ENCODE data around the gene GABBR2. TPM values are rescaled to one million over a fixed set of nuclear protein-coding genes. Genes with fewer than 3 reads are reported as not detected.

GABBR2 gene
- 3.2 and 3.7 TPM in 2 replicates for total RNA-seq (2011; cell fraction: chromatin; rRNA removed; ENCODE audit: low replicate concordance)
- total RNA-seq (2011; cell fraction: nucleolus; rRNA removed), result 1.2 and 1.3 TPM in 2 replicates
- total RNA-seq (2011; cell fraction: nucleoplasm; rRNA removed), result 1.9 and 4.7 TPM in 2 replicates
- total RNA-seq (2014; rRNA removed) (0.27 and 0.33 TPM in 2 replicates), total RNA-seq (2014; rRNA removed; fragmentation: Illumina TruSeq; extraction: Trizol) (0.18 and 0.29 TPM in 2 replicates), total RNA-seq (2015; rRNA removed; fragmentation: Illumina TruSeq; extraction: Trizol) (0.29 and 0.41 TPM in 2 replicates), total RNA-seq (2021) (0.42 and 0.47 TPM in 2 replicates), polyA plus RNA-seq (2011; rRNA removed) (0.27 and 0.32 TPM in 2 replicates), polyA plus RNA-seq (2014; fragmentation: Illumina TruSeq; extraction: Trizol) (0.36 and 0.53 TPM in 2 replicates), polyA plus RNA-seq (2014; fragmentation: Nextera tagmentation; extraction: Ambion mirVana) (1 to 10 TPM in 1 of 2 experiments, under 1 TPM in 1; 0.15 to 1.9 TPM), polyA plus RNA-seq (2014; rRNA removed) (0.32 and 1.1 TPM in 2 replicates), polyA minus RNA-seq (2011; rRNA and poly(A)+ RNA removed) (0.30 and 1.1 TPM in 2 replicates), Bru-seq, nascent RNA (percentile 31 among the genes with signal in this experiment), BruChase-seq, experiment 1, labeled RNA remaining after a 2-hour chase (percentile 26 among the genes with signal in this experiment), BruChase-seq, experiment 2, labeled RNA remaining after a 6-hour chase (percentile 24 among the genes with signal in this experiment)
- 0.04 and 0.82 TPM in 2 replicates for polyA plus RNA-seq (2011; cell fraction: cytosol; rRNA removed)
- 0.29 and 0.77 TPM in 2 replicates for polyA plus RNA-seq (2011; cell fraction: nucleus; rRNA removed)
- polyA plus RNA-seq (2012), result 0.40 and 0.44 TPM in 2 replicates
- 0.38 and 2.5 TPM in 2 replicates for polyA minus RNA-seq (2011; cell fraction: cytosol; rRNA and poly(A)+ RNA removed)
- 1.1 and 1.7 TPM in 2 replicates for polyA minus RNA-seq (2011; cell fraction: nucleus; rRNA and poly(A)+ RNA removed)
- long read RNA-seq, experiment 1, partial matches to known transcripts, result 0 of 3 reads
- long read RNA-seq, experiment 1, other reads (novel, unspliced or antisense), result 3 of 3 reads
- long read RNA-seq, experiment 2, partial matches to known transcripts, result 0 of 1 reads
- long read RNA-seq, experiment 2, other reads (novel, unspliced or antisense), result 1 of 1 reads
- long read RNA-seq, experiment 3, result 0 reads

GRCh38 chr9:98708933-98709911 lies at the start of gene GABBR2:
TSS of gene GABBR2 (minus strand) at chr9:98708935. CDS start at chr9:98708737, 198 bp downstream.
- Histone ChIP-seq H3K4me2 (ENCODE audit: insufficient read depth, low read length) (no peak within 1 kb of the TSS; the same call in 1 of the 2 replicates), H2AFZ (ENCODE audit: low read depth, low read length) (no peak within 1 kb of the TSS; the same call in 1 of the 2 replicates), H3K9me3 (replicated peaks; ENCODE audit: control insufficient read depth, insufficient read depth, low read depth, low read length) (no peaks in the 10 kb centered on the region), H3K4me1 (replicated peaks in 1 of 2; ENCODE audit: control insufficient read depth in 2 of 2, insufficient read depth in 2 of 2, low read length in 2 of 2) (peaks cover 0 to 31% of the 10 kb centered on the region in 2 experiments; a peak in 3 of 5 replicates), H3K4me3 (peak within 1 kb of the TSS; percentile 31), H3K9me1 (ENCODE audit: control insufficient read depth, insufficient read depth, low read length) (no peaks in the 10 kb centered on the region), H3K27me3 (ENCODE audit: control insufficient read depth in 2 of 2, insufficient read depth in 2 of 2, low read length in 2 of 2) (peaks cover 21 to 50% of the 10 kb centered on the region in 2 experiments), H3K27ac (ENCODE audit: extremely low read depth, low read depth, low read length) (no peak within 1 kb of the TSS), H3K36me3 (ENCODE audit: control insufficient read depth, insufficient read depth, low read length) (no peaks in the 10 kb centered on the region), H3K9ac (ENCODE audit: insufficient read depth in 1 of 2, low read depth in 2 of 2, low read length in 2 of 2) (peak within 1 kb of the TSS in 1 of 2 experiments; percentile 52; a peak in 1 of 4 replicates), H3K79me2 (ENCODE audit: control insufficient read depth, insufficient read depth, low read length) (no peaks in the 10 kb centered on the region), H4K20me1 (replicated peaks; ENCODE audit: control insufficient read depth, insufficient read depth, low read length) (peaks cover 12% of the 10 kb centered on the region)
- POLR2A ChIA-PET, result no interaction called here
- no TSS peak for BruUV-seq (replicated peaks)
- CTCF ChIA-PET (ENCODE audit: low intra/inter-chr PET ratio), result no interaction called here
- 11% methylated on average over 44 of the region's 111 CpGs for WGBS (ENCODE audit: insufficient coverage, low coverage, missing lambda C conversion rate)
- ATAC-seq (peak; percentile 50), DNase-seq (ENCODE audit: extremely low read depth in 1 of 4, low spot score in 3 of 4) (peak in 3 of 4 experiments; percentile 25 to 62 (median 62)), FAIRE-seq (no peak)
- intact Hi-C loops (cut with micrococcal nuclease), result no loop called here
- in situ Hi-C loops (cut with MboI), result no loop called here
- TF ChIP-seq REST (IDR thresholded peaks at IDR 0.05; ENCODE audit: borderline replicate concordance), result 0 out of 2 replicates have a peak, but pooled peaks have one; percentile 1
- TF ChIP-seq REST (CRISPR knock-in tag; IDR thresholded peaks at IDR 0.05; ENCODE audit: low read depth), result no peak
- no peak for TF ChIP-seq TCF3 (CRISPR knock-in tag; IDR thresholded peaks at IDR 0.05)
- no peak for TF ChIP-seq NBN (IDR thresholded peaks at IDR 0.05; ENCODE audit: low read depth)

All from K562 (cell line).